ENCODE measurements around the gene SAMD5.

The SAMD5 gene

GRCh38 chr6:147508042-147508865, at the start of gene SAMD5:
Gene SAMD5 (plus strand): TSS chr6:147508690. CDS start chr6:147508929, 239 bp downstream.
- peak; percentile 49 to 53 for DNase-seq

GRCh38 chr6:147459780-147460179, 48.7 kb upstream of the SAMD5 start:
- DNase-seq, result no peak

- DNase-seq, result no peak
Observed at GRCh38 chr6:147463651-147464050, 44.8 kb upstream of the SAMD5 start.

GRCh38 chr6:147467428-147467827, 41.1 kb upstream of the SAMD5 start:
- DNase-seq, result no peak

GRCh38 chr6:147467886-147468285, 40.6 kb upstream of the SAMD5 start:
- no peak for DNase-seq

- DNase-seq, result no peak
Observed at GRCh38 chr6:147468634-147469033, 39.9 kb upstream of the SAMD5 start.

GRCh38 chr6:147479857-147480256, 28.6 kb upstream of the SAMD5 start:
- DNase-seq, result no peak

- DNase-seq, result no peak
Observed at GRCh38 chr6:147486683-147487082, 21.8 kb upstream of the SAMD5 start.

GRCh38 chr6:147497472-147497871, 11.0 kb upstream of the SAMD5 start:
- DNase-seq, result no peak

- DNase-seq, result no peak
Observed at GRCh38 chr6:147503587-147503986, 4.9 kb upstream of the SAMD5 start.

GRCh38 chr6:147504848-147505247, 3.6 kb upstream of the SAMD5 start:
- DNase-seq, result no peak

- peak; percentile 77 to 78 for DNase-seq
Observed at GRCh38 chr6:147506704-147507114, 1.8 kb upstream of the SAMD5 start.

- DNase-seq, result peak; percentile 34 to 36
Observed at GRCh38 chr6:147507162-147508041, 1.1 kb upstream of the SAMD5 start.

GRCh38 chr6:147508866-147509608, 547 bp downstream of the SAMD5 start:
- DNase-seq, result peak in 1 of 2 experiments; percentile 31

- DNase-seq, result no peak
Observed at GRCh38 chr6:147509891-147510290, 1.4 kb downstream of the SAMD5 start.

- no peak for DNase-seq
Observed at GRCh38 chr6:147510929-147511590, 2.6 kb downstream of the SAMD5 start.

- DNase-seq, result no peak
Observed at GRCh38 chr6:147514831-147515230, 6.3 kb downstream of the SAMD5 start.

GRCh38 chr6:147515327-147515726, 6.8 kb downstream of the SAMD5 start:
- DNase-seq, result no peak

- no peak for DNase-seq
Observed at GRCh38 chr6:147522597-147522996, 14.1 kb downstream of the SAMD5 start.

GRCh38 chr6:147525519-147526209, 17.2 kb downstream of the SAMD5 start:
- no peak for DNase-seq

GRCh38 chr6:147527197-147527596, 18.7 kb downstream of the SAMD5 start:
- no peak for DNase-seq
